Vagina (tissue), 2 donors: ENCODE data around the gene TPO.

Experiments used
- POLR2A ChIP-seq, 2 donors: fragments of 450-650 bp; IDR thresholded peaks; one replicate each; pipeline ENCODE4 v1.6.1; 2017; ENCODE audit warnings: antibody characterized with exemption in 2 of 2, mild to moderate bottlenecking in 2 of 2, moderate library complexity in 2 of 2
- POLR2AphosphoS5 ChIP-seq, 2 donors: sonication (generic); formaldehyde crosslinking; IDR thresholded peaks; one replicate each; pipeline ENCODE4 v1.9.0; 2017; ENCODE audit warnings: antibody characterized with exemption in 2 of 2, mild to moderate bottlenecking in 2 of 2, low read depth in 1 of 2; ENCODE audit not compliant: insufficient read depth in 1 of 2

GRCh38 chr2:1581965-1582625 lies 168.8 kb downstream of the TPO start:
- TF ChIP-seq POLR2A (IDR thresholded peaks at IDR 0.05): no peak
- no peak for TF ChIP-seq POLR2AphosphoS5 (IDR thresholded peaks at IDR 0.05; ENCODE audit: insufficient read depth in 1 of 2, low read depth in 1 of 2)
